ENCODE results near the gene NTRK3.

NTRK3 gene

GRCh38 chr15:88023914-88024313, 232.6 kb downstream of the NTRK3 start:
- CTCF ChIA-PET = no interaction called here
- no peak for DNase-seq (ENCODE audit: low spot score)
- H3K27ac ChIP-seq = no peak overlapping the region
- no peak for TF ChIP-seq CTCF (conservative IDR thresholded peaks at IDR 0.05; ENCODE audit: low read depth)
- POLR2A ChIA-PET (ENCODE audit: low non-redundant PET) = no interaction called here

- DNase-seq (ENCODE audit: low spot score) = no peak
- POLR2A ChIA-PET (ENCODE audit: low non-redundant PET) = no interaction called here
- no peak overlapping the region for H3K27ac ChIP-seq
- CTCF ChIA-PET = interaction anchor here (0.6 kb wide), 1 partner anchor 926 kb away, joined by 5 read pairs; no protein-coding TSS in a partner anchor
- TF ChIP-seq CTCF (conservative IDR thresholded peaks at IDR 0.05; ENCODE audit: low read depth) = no peak
Measured at GRCh38 chr15:88022716-88023115, 233.8 kb downstream of the NTRK3 start.

GRCh38 chr15:88021601-88022000, 234.9 kb downstream of the NTRK3 start:
- H3K27ac ChIP-seq = no peak overlapping the region
- ChIA-PET POLR2A (ENCODE audit: low non-redundant PET) (no interaction called here), CTCF (interaction anchor here (0.6 kb wide), 1 partner anchor 428 kb away, joined by 4 read pairs; no protein-coding TSS in a partner anchor)
- TF ChIP-seq CTCF (conservative IDR thresholded peaks at IDR 0.05; ENCODE audit: low read depth) = no peak
- DNase-seq (ENCODE audit: low spot score) = no peak

- DNase-seq (ENCODE audit: low spot score) = no peak
- TF ChIP-seq CTCF (conservative IDR thresholded peaks at IDR 0.05; ENCODE audit: low read depth) = no peak
- H3K27ac ChIP-seq = no peak overlapping the region
- ChIA-PET CTCF (interaction anchor here (0.6 kb wide), 1 partner anchor 876 kb away, joined by 3 read pairs; no protein-coding TSS in a partner anchor), POLR2A (ENCODE audit: low non-redundant PET) (no interaction called here)
Measured at GRCh38 chr15:88020806-88021205, 235.7 kb downstream of the NTRK3 start.

- CTCF ChIA-PET = interaction anchor here (0.5 kb wide), 1 partner anchor 84 kb away, joined by 3 read pairs; no protein-coding TSS in a partner anchor
- TF ChIP-seq CTCF (conservative IDR thresholded peaks at IDR 0.05; ENCODE audit: low read depth) = no peak
- no peak overlapping the region for H3K27ac ChIP-seq
- no peak for DNase-seq (ENCODE audit: low spot score)
- POLR2A ChIA-PET (ENCODE audit: low non-redundant PET) = no interaction called here
Measured at GRCh38 chr15:88019656-88020055, 236.9 kb downstream of the NTRK3 start.

GRCh38 chr15:88018869-88019641, 237.5 kb downstream of the NTRK3 start:
- no peak overlapping the region for H3K27ac ChIP-seq
- no peak for TF ChIP-seq CTCF (conservative IDR thresholded peaks at IDR 0.05; ENCODE audit: low read depth)
- POLR2A ChIA-PET (ENCODE audit: low non-redundant PET) = no interaction called here
- DNase-seq (ENCODE audit: low spot score) = no peak
- CTCF ChIA-PET = interaction anchor here (0.5 kb wide), 1 partner anchor 83 kb away, joined by 3 read pairs; no protein-coding TSS in a partner anchor
